T-helper 22 cell (primary cell): ENCODE results near the gene MYO9B.

ENCODE experiments used
- DNase-seq: peaks from one replicate; pipeline ENCODE4 v3.0.0-alpha.2; 2020; ENCODE audit warnings: low read depth

The MYO9B gene, protein sequence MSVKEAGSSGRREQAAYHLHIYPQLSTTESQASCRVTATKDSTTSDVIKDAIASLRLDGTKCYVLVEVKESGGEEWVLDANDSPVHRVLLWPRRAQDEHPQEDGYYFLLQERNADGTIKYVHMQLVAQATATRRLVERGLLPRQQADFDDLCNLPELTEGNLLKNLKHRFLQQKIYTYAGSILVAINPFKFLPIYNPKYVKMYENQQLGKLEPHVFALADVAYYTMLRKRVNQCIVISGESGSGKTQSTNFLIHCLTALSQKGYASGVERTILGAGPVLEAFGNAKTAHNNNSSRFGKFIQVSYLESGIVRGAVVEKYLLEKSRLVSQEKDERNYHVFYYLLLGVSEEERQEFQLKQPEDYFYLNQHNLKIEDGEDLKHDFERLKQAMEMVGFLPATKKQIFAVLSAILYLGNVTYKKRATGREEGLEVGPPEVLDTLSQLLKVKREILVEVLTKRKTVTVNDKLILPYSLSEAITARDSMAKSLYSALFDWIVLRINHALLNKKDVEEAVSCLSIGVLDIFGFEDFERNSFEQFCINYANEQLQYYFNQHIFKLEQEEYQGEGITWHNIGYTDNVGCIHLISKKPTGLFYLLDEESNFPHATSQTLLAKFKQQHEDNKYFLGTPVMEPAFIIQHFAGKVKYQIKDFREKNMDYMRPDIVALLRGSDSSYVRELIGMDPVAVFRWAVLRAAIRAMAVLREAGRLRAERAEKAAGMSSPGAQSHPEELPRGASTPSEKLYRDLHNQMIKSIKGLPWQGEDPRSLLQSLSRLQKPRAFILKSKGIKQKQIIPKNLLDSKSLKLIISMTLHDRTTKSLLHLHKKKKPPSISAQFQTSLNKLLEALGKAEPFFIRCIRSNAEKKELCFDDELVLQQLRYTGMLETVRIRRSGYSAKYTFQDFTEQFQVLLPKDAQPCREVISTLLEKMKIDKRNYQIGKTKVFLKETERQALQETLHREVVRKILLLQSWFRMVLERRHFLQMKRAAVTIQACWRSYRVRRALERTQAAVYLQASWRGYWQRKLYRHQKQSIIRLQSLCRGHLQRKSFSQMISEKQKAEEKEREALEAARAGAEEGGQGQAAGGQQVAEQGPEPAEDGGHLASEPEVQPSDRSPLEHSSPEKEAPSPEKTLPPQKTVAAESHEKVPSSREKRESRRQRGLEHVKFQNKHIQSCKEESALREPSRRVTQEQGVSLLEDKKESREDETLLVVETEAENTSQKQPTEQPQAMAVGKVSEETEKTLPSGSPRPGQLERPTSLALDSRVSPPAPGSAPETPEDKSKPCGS (N-terminal part only)

DNA sequence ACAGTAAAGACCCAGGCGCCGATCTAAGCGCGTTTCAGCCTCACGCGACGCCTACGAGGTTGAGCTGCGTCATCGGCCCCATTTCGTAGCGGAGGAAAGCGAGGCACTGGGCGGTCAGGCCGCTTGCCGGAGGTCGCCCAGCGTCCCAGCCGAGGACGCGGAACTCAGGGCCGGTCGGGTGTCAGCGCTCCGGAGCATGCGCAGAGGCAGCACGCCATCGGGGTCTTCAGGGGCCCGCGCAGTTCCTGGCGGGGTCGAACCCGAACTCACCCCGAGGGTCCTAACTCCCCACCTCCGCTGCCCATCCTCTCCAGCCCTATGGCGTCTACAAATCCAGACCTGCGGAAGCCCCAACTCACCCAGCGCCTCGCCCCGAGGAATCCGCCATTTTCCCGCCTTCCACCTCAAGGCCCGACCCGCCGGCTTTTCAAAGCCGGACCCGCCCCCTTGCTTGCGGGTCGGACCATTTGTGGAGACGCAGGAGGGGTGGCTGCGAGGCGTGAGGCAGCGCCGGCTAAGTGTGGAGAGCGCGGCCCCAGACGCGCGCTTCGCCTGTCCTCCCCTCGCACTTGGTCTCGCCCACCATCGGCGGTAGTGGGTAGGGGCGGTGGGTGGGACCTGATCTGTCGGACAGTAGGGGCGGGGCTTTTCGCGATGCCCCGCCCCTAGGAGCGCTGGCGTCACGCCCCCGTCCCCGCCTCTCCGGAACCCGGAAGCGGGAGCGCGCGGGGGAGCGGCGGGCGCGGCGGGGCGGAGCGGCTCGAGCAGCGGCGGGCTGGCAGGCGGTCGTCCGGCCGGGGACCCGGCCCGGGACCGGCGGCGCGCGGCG is at the start of gene MYO9B, which contains the start of gene HAUS8:
Gene MYO9B (plus strand): TSS at position 743 of the 829 bp plus-strand sequence. CDS start 25,941 bp downstream, outside the sequence.
Gene HAUS8 (minus strand): TSS at position 418 of the 829 bp plus-strand sequence. CDS start 30 bp downstream, at position 388.
- DNase-seq: peak; percentile 100

DNA sequence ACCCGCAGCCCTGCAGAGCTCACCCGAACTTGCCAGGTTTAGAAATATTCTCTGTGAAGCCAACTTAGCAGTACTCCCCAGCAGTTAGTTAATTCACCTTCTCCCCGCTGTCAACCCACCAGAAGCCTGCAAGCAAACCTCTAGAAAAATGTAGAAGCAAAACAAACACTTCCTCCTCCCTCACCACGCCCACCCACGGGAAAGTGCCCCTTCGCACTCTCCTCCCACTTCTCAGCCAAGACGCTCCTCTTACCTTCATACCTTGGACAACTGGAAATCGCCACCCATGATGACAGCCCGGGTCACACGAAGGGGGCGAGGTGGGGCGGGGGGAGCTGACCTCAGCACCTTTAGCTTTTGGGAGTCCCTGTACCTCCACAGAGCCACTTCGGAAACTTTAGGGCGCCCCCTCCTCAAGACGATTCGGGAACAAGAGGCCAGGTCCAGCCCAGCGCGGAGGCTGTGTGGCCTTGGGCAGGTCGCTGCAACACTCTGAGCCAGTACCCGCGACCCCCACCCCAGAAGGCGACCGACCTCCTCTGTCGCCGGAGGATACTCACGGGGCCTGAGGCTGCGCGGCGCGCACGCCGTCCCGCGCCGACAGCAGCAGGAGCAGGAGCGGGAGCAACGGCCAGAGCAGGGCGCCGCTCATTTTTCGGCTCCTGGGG is 49.5 kb upstream of the MYO9B start:
- DNase-seq: no peak

DNA sequence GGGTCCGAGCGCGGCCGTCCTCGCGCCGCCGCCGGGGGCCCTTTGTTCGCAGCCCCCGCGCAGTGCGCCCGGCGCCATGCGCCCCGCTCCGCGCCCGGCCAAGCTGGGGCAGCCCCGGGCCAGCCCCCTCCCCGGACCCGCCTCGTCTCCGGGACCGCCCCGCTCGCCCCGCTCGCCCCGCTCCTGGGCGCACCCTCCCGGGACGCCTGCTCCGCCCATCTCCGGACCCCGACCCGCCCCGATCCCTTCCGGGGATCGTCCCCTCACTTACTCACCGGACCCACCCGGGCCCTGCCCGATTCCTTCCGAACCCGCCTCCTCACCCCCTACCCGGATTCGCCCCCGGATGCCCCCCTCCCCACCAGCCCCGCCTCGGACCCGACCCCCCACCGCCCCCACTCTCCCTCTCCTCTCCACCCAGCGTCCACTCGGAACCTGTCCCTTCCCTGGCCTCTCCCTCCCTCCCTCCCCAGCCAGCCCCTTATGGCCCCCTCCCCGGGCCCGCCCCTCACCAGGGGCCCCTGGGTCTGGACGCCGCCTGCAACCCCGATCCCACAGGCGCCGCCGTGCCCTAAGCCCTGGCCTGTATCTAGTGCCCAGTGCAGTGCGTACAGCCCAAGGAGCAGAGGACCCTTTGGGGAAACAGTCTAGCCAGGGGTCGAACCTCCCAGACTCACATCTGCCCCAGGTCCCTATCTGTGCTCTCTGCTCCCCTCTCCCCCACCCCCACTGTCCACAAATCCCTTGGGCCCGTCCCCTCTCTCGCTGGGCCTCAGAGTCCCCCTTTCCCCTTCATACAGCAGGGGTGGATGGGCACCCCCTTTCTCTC is 48.7 kb upstream of the MYO9B start, which contains the start of gene CPAMD8:
Gene CPAMD8 (minus strand): TSS at position 105 of the 829 bp plus-strand sequence. CDS start 168 bp downstream, outside the sequence.
- no peak for DNase-seq

DNA sequence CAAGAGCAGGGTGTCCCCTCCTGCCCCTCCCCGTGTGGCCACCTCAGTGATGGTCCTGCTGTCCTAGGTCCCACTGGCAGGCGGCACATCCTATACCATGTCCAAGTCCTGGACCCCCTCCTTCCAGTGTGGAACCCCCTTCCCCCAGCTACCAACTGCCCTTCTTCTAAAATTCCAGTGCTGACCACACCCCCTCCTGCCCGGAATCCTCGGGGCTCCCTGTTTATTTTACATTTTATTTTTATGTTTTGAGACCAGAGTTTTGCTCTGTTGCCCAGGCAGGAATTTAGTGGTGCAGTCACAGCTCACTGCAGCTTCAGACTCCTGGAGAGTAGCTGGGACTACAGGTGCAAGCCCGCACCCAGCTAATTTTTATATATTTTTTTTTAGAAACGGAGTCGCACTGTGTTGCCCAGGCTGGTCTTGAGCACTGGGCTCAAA is 48.0 kb upstream of the MYO9B start:
- DNase-seq: no peak

DNA sequence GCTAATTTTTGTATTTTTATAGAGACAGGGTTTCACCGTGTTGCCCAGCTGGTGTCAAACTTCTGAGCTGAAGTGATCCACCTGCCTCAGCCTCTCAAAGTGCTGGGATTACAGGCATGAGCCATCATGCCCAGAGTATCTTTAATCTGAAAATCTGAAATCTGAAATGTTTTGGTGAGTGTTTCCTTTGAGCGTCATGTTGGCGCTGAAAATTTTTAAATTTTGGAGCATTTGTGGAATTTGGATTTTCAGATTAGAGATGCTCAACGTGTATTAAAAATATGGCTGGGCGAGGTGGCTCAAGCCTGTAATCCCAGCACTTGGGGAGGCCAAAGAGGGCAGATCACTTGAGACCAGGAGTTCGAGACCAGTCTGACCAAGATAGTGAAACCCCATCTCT is 43.8 kb upstream of the MYO9B start:
- no peak for DNase-seq

DNA sequence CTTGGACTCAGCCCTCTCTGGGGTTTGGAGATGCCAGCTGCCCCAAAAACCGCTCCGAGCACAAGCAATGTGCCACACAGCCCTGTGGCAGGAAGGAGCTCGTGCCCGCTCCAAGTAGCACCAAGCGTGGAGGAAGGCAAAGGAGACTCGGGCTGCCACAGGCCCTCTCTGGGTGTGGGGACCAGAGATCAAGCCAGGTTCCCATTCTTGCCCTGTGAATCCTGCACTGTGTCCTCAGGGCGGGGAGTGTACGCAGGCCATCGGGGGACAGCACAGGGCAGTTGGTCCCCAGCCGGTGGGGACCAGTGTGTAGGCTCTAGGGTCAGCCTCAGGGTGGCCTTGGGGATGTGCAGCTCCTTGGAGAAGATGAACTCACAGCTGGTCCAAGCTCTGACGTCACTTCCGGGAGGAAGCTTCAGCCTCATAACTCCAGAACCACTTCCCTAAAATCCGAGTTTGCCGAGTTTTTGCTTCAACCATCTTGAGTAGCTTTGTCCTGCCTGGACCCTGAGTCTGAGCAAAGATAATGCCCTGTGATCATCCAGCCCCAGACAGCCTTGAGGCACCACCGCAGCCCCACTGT is 39.6 kb upstream of the MYO9B start:
- no peak for DNase-seq

DNA sequence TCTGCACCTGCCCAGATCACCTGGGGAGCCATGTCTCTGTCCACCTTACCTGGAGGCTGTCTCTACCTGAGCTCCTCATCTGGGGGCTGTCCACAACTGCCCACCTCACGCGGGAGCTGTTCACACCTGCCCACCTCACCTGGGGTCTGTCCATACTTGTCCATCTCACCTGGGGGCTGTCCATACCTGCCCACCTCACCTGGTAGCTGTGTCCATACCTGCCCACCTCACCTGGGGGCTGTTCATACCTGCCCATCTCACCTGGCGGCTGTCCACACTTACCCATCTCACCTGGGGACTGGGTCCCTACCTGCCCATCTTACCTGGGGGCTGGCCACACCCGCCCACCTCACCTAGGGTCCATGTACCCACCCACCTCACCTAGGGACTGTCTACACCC is 38.9 kb upstream of the MYO9B start:
- DNase-seq: no peak

DNA sequence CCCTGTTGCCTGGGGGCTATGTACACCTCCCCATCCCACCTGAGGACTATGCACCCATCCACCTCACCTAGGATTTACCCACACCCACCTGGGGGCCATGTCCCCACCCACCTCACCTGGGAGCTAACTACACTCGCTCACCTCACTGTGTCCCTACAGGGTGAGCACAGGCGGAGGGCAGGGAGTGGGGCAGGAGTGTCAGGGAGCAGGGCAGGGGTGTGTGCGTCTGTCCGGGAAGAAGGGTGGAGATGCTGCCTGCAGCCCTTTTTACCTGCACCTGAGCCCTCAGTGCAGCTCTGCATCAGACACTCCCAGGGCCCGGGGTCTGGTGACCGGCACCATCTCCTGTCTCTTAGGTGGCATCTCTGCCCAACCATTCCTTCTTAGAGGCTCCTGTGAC is 38.4 kb upstream of the MYO9B start:
- DNase-seq: no peak

DNA sequence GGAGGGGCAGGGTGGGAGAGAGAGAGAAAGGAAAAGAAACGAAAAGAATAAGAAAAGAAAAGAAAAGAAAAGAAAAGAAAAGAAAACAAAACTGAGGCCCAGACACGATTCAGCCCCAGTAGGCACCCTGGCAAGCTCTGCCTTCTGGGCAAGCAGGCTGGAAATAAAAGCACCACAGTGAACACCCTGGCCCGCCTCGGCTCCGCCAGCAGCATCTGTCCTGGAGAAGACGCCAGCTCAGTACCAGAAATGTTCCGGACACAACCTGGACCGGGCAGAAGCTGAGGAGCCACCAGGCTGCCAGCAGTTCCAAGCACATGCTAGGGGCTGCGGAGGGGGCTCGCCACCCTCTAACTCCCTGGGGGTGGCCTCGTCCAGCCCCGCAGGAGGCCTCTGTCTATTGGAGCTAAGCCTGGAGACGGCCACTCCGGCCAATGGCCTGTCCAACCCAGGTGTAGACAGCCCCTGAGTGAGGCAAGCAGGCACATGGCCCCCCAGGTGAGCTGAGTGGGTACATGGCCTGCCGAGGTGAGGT is 37.5 kb upstream of the MYO9B start:
- no peak for DNase-seq

DNA sequence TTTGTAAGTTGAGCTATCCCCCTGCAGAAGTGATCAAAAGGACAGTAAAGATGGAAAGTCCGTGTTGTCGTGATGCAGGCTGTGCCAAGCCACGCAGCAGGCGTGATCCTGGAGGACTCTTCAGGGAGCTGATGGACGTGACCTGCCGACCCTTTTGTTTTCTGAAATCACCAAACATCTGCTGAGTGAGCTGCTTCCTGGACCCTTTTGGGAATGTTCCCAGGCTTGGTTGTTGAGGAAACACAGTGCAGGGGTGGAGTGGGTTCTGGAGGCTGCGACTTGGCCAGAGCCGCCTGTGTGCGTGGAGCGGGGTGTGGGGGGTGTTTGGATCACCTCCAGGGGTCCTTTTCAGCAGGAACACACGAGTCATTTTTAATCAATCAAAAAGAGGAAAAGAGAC is 33.6 kb upstream of the MYO9B start:
- DNase-seq: no peak

DNA sequence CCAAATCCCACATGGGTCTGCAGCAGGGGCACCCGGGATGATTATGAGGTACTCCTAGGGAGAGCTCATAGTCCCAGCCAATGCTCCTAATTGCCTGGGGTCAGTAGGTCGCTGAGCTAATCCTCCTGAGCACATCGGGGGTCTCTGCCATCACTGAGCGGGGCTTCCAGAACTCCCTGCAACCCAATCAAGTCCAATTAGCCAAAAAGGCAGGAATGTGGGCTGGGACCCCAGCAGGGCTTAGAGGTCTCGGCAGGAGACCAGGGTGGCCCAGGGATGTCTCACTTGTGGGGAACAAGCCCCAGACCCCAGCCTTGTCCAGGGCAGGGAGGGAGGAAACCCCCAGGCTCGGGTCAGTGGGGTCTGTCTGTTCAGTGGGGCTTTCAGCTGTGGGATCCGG is 31.8 kb upstream of the MYO9B start:
- DNase-seq: no peak

DNA sequence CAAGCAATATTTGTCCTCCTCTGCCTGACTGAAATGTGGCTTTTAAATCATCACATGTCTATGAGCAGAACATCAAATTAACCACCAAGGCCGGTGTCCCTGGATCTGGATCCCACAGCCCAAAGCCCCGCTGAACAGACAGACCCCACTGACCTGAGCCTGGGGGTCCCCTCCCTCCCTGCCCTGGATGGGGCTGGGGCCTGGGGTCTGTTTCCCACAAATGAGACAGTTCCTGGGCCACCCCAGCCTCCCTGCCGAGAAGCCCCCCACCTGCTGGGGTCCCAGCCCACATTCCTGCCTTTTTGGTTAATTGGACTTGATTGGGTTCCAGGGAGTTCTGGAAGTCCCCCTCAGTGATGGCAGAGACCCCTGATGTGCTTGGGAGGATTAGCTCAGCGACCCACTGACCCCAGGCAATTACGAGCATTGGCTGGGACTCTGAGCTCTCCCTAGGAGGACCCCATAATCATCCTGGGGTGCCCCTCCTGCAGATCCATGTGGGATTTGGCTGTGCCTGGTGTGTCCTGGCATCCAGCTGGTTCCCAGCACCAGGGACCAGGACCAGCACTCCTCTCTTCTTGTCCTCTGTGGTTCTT is 29.6 kb upstream of the MYO9B start:
- no peak for DNase-seq

DNA sequence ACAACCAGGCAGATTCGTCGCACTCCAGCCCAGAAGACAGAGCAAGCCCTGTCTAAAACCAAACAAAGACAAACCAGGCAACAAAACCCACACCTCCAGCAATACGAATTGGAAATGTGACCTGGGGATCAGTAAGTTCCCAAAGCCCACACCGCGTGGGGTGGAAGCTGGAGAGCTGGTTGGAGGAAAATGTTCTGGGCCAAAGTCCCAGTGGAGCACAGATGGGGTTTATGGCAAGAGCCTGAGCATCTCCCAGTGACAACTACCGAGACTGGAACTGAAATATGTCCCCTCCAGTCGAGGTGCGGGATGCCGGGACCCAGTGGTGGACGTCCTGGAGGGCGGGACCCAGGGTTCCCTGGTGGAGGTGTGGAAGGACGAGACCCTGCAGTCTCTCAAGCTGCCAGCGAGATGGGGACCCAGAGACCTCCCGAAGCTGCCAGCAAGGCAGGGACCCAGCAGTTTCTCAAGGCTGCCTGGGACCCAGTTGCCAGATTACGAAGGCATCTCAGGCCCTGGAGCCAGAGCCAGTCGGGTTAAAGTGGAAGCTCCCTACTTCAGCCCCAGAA is 26.6 kb upstream of the MYO9B start:
- DNase-seq: no peak

DNA sequence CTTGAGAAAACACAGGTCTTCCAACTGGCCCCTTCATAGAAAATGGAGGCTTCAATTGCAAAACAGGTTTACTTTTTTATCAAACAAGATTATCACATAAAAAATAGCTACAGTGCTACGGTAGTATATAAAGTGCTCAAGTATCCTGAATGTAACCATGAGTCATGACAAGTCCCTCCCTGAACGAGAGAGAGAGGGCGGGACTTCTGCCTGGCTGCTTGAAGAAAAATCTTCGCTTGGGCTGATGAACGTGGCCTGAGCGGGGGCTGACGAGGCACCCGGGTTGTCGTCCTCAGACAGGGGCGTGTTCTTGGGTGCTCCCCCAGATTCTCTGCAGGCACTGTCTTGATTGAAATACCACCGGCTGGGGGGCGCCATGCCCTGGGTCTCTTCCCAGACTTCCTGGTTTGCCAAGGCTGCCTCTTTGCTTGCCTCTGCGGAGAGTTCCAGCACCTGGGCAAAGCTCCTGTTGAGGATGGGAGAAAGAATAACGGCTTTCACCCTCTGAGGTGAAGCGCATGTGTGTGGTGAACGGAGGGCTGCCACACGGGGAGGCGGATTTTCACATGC is 25.8 kb upstream of the MYO9B start:
- no peak for DNase-seq

DNA sequence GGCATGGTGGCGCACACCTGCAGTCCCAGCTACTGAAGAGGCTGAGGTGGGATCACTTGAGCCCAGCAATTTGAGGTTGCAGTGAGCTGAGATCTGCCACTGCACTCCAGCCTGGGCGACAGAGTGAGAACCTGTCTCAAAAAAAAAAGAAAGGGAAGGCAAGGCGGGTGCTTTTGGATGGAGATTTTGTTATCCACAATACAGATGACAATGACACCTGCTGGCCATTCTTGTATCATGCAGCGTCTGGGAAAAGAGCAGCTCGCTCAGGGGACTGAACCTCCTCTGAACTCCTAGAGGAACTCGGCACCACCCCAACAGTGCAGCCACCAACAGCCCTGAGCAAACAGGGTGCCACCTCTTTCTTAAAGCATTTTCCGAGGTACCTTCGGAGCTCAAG is 23.1 kb upstream of the MYO9B start:
- DNase-seq: no peak

DNA sequence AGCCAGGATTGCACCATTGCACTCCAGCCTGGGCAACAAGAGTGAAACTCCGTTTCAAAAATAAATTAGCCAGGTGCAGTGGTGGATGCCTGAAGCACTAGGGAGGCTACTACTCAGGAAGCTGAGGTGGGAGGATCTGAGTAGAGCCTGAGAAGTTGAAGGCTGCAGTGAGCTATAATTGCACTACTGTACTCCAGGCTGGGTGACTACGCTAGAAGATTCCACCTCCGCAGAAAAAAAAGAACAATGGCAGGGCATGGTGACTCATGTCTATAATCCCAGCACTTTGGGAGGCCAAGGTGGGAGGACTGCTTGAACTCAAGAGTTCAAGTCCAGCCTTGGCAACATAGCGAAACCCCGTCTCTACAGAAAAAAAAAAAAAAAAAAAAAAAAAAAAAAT is 20.8 kb upstream of the MYO9B start:
- no peak for DNase-seq

DNA sequence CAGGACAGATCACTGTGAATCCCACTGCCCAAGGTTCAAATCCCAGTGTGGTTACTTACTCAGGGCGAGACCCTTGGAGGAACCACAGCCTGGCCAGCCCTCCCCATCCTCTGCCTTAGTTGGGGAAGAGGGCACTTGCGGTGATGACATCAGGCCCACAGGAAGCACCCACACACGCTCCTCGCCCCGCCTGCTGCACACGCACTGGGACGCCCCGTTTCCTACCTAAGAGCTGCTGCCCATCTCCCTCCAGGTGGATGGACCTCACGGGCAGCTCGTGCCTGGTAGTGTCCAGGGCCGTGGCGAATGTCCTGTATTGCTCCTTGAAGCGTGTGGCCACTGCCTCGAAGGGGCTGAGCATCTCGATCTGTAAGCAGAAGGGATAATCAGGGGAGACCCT is 19.9 kb upstream of the MYO9B start:
- no peak for DNase-seq

DNA sequence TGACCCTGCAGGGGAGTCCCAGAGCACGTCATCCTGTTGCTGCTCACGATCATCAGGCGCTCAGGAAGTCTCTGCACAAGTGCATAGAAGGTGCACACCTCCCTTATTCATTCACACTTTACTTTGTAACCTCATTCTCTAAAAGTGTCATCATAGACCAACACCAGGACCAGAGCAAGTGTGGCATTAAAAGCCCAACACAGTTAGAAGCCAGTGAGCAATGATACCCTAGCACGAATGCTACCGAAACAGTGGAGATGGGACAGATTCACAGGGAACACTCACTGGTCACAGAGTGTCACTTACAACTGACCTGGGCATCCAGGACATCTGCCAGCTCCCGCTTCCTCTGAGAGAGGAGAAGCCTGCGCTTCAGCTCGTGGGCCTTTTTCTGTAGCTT is 17.3 kb upstream of the MYO9B start:
- DNase-seq: no peak
